Measurements from ENCODE around the gene C1QTNF9B. TPM values are rescaled to one million over a fixed set of nuclear protein-coding genes. Genes with fewer than 3 reads are reported as not detected.

Gene C1QTNF9B
- total RNA-seq, 2 experiments from 2014 or later, result not detected

GRCh38 chr13:23855360-23855759, 41.9 kb downstream of the C1QTNF9B start:
- ATAC-seq, result no peak
- Mint-ChIP-seq H3K27me3 (no peaks in the 10 kb centered on the region), H3K36me3 (ENCODE audit: low read depth) (peaks cover 9% of the 10 kb centered on the region), H3K4me3 (no peak overlapping the region), H3K4me1 (peaks cover under 1% of the 10 kb centered on the region), H3K27ac (no peak overlapping the region), H3K9me3 (ENCODE audit: low read depth) (no peaks in the 10 kb centered on the region)
- CTCF ChIA-PET, result no interaction called here
- no peak for DNase-seq
- POLR2A ChIA-PET, result no interaction called here
- intact Hi-C loops (cut with DNase I, micrococcal nuclease), result no loop called here

DNA sequence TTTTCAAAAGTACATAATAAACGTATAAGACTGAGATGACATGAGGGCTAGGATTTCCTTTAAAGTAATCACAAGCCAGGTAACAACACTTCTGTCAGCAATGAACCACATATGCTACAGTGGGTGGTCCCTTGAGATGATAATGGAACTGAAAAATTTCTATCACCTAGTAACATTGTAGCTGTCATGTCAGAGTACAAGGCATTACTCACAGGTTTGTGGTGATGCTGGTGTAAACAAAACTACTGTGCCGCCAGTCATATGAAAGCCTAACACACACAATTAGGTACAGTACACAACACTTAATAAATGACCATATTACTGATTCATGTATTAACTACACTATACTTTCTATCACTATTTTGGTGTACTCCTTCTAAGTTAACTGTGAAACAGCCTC, 45.0 kb downstream of the C1QTNF9B start:
- Mint-ChIP-seq H3K36me3 (ENCODE audit: low read depth) (peaks cover 7% of the 10 kb centered on the region), H3K4me3 (no peak overlapping the region), H3K27me3 (no peaks in the 10 kb centered on the region), H3K9me3 (ENCODE audit: low read depth) (no peaks in the 10 kb centered on the region), H3K4me1 (peaks cover 2% of the 10 kb centered on the region), H3K27ac (no peak overlapping the region)
- intact Hi-C loops (cut with DNase I, micrococcal nuclease), result no loop called here
- POLR2A ChIA-PET, result no interaction called here
- ATAC-seq (no peak), DNase-seq (no peak)
- CTCF ChIA-PET, result no interaction called here

- H3K27me3 Mint-ChIP-seq, result no peaks in the 10 kb centered on the region
- H3K27ac Mint-ChIP-seq, result no peak overlapping the region
- ChIA-PET CTCF (no interaction called here), POLR2A (no interaction called here)
- H3K4me1 Mint-ChIP-seq, result peaks cover 2% of the 10 kb centered on the region
- no peaks in the 10 kb centered on the region for H3K9me3 Mint-ChIP-seq (ENCODE audit: low read depth)
- H3K36me3 Mint-ChIP-seq (ENCODE audit: low read depth), result peaks cover 4% of the 10 kb centered on the region
- H3K4me3 Mint-ChIP-seq, result no peak overlapping the region
- intact Hi-C loops (cut with DNase I, micrococcal nuclease), result no loop called here
- ATAC-seq (no peak), DNase-seq (no peak)
Measured at GRCh38 chr13:23851106-23851505, 46.2 kb downstream of the C1QTNF9B start.

- Mint-ChIP-seq H3K9me3 (ENCODE audit: low read depth) (no peaks in the 10 kb centered on the region), H3K27me3 (no peaks in the 10 kb centered on the region), H3K36me3 (ENCODE audit: low read depth) (peaks cover 2% of the 10 kb centered on the region), H3K27ac (no peak overlapping the region), H3K4me1 (peaks cover 2% of the 10 kb centered on the region), H3K4me3 (no peak overlapping the region)
- DNase-seq (no peak), ATAC-seq (no peak)
- POLR2A ChIA-PET, result interaction anchor here (0.8 kb wide), 1 partner anchor 74 kb away, joined by 3 read pairs; no protein-coding TSS in a partner anchor
- CTCF ChIA-PET, result no interaction called here
- intact Hi-C loops (cut with DNase I, micrococcal nuclease), result no loop called here
Measured at GRCh38 chr13:23850134-23850533, 47.2 kb downstream of the C1QTNF9B start.

DNA sequence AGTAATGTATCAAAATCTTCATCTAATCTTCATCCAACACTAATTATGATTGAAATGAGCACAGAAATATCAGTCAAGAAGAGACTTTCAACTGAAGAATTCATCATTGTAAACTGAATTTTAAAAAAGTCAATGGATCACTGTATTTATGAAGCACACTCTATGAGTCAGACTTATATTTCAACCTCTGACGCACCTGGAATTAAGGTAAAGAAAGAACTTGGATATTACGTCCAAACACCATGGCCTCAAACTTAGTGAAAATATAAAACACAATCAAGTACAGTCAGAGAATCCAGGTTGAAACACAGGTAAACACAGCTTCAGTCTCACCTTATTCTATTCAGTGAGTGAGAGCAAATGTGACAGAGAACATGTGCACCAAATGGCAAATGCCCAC, 47.6 kb downstream of the C1QTNF9B start:
- POLR2A ChIA-PET, result interaction anchor here (0.8 kb wide), 1 partner anchor 74 kb away, joined by 3 read pairs; no protein-coding TSS in a partner anchor
- CTCF ChIA-PET, result no interaction called here
- no peak for DNase-seq
- Mint-ChIP-seq H3K36me3 (ENCODE audit: low read depth) (peaks cover 2% of the 10 kb centered on the region), H3K27me3 (no peaks in the 10 kb centered on the region), H3K27ac (no peak overlapping the region), H3K4me1 (peaks cover 2% of the 10 kb centered on the region), H3K9me3 (ENCODE audit: low read depth) (no peaks in the 10 kb centered on the region), H3K4me3 (no peak overlapping the region)
- no peak for ATAC-seq
- intact Hi-C loops (cut with DNase I, micrococcal nuclease), result no loop called here

GRCh38 chr13:23848646-23849141, 48.6 kb downstream of the C1QTNF9B start:
- no peak for DNase-seq
- Mint-ChIP-seq H3K4me1 (peaks cover 9% of the 10 kb centered on the region), H3K9me3 (ENCODE audit: low read depth) (no peaks in the 10 kb centered on the region), H3K27me3 (no peaks in the 10 kb centered on the region), H3K4me3 (no peak overlapping the region), H3K27ac (no peak overlapping the region), H3K36me3 (ENCODE audit: low read depth) (peaks cover 3% of the 10 kb centered on the region)
- intact Hi-C loops (cut with DNase I, micrococcal nuclease), result no loop called here
- ChIA-PET POLR2A (no interaction called here), CTCF (no interaction called here)
- ATAC-seq, result no peak

- H3K27ac Mint-ChIP-seq, result no peak overlapping the region
- intact Hi-C loops (cut with DNase I, micrococcal nuclease), result no loop called here
- H3K36me3 Mint-ChIP-seq (ENCODE audit: low read depth), result peaks cover 3% of the 10 kb centered on the region
- no peaks in the 10 kb centered on the region for H3K27me3 Mint-ChIP-seq
- no peaks in the 10 kb centered on the region for H3K9me3 Mint-ChIP-seq (ENCODE audit: low read depth)
- no peak overlapping the region for H3K4me3 Mint-ChIP-seq
- ChIA-PET POLR2A (no interaction called here), CTCF (interaction anchor here (1.2 kb wide), 1 partner anchor 9 kb away, joined by 4 read pairs; no protein-coding TSS in a partner anchor)
- peaks cover 11% of the 10 kb centered on the region for H3K4me1 Mint-ChIP-seq
- ATAC-seq (no peak), DNase-seq (no peak)
Measured at GRCh38 chr13:23848019-23848418, 49.3 kb downstream of the C1QTNF9B start.

DNA sequence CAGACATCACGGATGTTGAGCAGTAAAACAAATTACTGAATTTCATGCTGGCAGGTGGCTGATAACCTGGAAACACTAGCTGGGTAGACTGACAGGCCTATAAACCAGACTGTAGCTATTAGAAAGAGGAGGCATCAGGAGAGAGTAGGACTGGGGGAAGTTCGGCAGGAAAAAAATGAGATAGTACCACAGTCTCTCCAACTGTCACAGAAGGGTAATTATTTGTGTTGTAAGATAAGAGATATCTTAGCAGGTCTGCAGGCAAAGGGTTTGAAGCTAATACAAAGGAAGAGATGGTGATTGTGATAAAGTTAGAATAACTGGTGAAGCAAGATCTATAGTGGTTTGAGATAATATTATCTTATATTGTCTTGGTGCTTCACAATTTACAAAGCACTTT, 49.8 kb downstream of the C1QTNF9B start:
- no peak for DNase-seq
- H3K27me3 Mint-ChIP-seq, result no peaks in the 10 kb centered on the region
- H3K4me3 Mint-ChIP-seq, result no peak overlapping the region
- ATAC-seq, result no peak
- POLR2A ChIA-PET, result no interaction called here
- CTCF ChIA-PET, result interaction anchor here (1.2 kb wide), 1 partner anchor 9 kb away, joined by 4 read pairs; no protein-coding TSS in a partner anchor
- H3K9me3 Mint-ChIP-seq (ENCODE audit: low read depth), result no peaks in the 10 kb centered on the region
- H3K27ac Mint-ChIP-seq, result no peak overlapping the region
- intact Hi-C loops (cut with DNase I, micrococcal nuclease), result no loop called here
- H3K4me1 Mint-ChIP-seq, result peaks cover 11% of the 10 kb centered on the region
- peaks cover 4% of the 10 kb centered on the region for H3K36me3 Mint-ChIP-seq (ENCODE audit: low read depth)

- POLR2A ChIA-PET, result no interaction called here
- no peak for ATAC-seq
- H3K4me1 Mint-ChIP-seq, result peaks cover 9% of the 10 kb centered on the region
- DNase-seq, result no peak
- CTCF ChIA-PET, result interaction anchor here (0.5 to 1.4 kb wide), 4 partner anchors 10 to 167 kb away, joined by 3 to 4 read pairs (median 3); no protein-coding TSS in a partner anchor
- peaks cover 7% of the 10 kb centered on the region for H3K36me3 Mint-ChIP-seq (ENCODE audit: low read depth)
- no peak overlapping the region for H3K4me3 Mint-ChIP-seq
- no peak overlapping the region for H3K27ac Mint-ChIP-seq
- no peaks in the 10 kb centered on the region for H3K9me3 Mint-ChIP-seq (ENCODE audit: low read depth)
- intact Hi-C loops (cut with DNase I, micrococcal nuclease), result no loop called here
- H3K27me3 Mint-ChIP-seq, result no peaks in the 10 kb centered on the region
Measured at GRCh38 chr13:23845105-23845725, 52.1 kb downstream of the C1QTNF9B start.

DNA sequence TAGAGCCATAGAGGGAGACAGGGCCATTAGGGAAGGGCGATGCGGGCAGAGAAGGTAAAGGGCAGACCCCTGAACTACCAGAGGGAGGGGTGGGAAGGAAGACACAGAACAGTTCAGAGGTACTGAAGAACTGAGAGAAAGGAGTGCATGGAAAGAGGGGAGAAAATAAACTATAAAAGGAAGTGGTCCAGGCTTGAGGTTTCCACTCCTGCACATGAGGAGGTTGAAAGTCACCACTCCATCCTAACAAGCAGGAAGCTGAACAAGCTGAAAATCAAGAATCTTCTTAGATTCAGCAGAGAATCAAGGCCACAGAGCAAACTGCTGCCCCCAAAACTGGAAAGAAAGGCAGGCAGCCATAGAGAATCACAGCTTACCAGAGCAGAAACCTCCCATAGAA, 53.2 kb downstream of the C1QTNF9B start:
- no peak overlapping the region for H3K27ac Mint-ChIP-seq
- H3K27me3 Mint-ChIP-seq, result no peaks in the 10 kb centered on the region
- H3K9me3 Mint-ChIP-seq (ENCODE audit: low read depth), result no peaks in the 10 kb centered on the region
- intact Hi-C loops (cut with DNase I, micrococcal nuclease), result no loop called here
- DNase-seq, result no peak
- ChIA-PET POLR2A (no interaction called here), CTCF (interaction anchor here (1.0 kb wide), 1 partner anchor 31 kb away, joined by 3 read pairs; no protein-coding TSS in a partner anchor)
- no peak for ATAC-seq
- peaks cover 9% of the 10 kb centered on the region for H3K4me1 Mint-ChIP-seq
- no peak overlapping the region for H3K4me3 Mint-ChIP-seq
- peaks cover 10% of the 10 kb centered on the region for H3K36me3 Mint-ChIP-seq (ENCODE audit: low read depth)

DNA sequence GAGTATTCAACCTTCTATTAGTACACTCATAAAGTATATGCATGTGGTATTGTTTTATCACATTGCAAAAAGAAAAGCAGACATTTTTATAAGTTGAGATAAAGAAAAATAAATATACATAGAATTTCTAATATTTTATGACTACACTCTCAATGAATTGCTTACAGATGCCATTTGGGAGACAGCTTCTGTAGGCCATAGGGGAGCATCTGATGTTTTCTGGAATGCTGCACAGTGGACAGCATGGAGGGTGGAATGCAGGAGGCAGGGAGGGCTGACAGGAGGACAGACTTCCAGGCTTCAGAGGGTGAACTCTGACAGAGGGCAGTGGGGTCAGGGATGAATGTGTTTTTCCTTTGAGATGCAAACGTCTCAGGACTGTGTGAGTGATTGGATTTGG, 53.9 kb downstream of the C1QTNF9B start:
- no peaks in the 10 kb centered on the region for H3K9me3 Mint-ChIP-seq (ENCODE audit: low read depth)
- no peak overlapping the region for H3K4me3 Mint-ChIP-seq
- intact Hi-C loops (cut with DNase I, micrococcal nuclease), result no loop called here
- no peaks in the 10 kb centered on the region for H3K27me3 Mint-ChIP-seq
- ATAC-seq (no peak), DNase-seq (no peak)
- CTCF ChIA-PET, result interaction anchor here (0.6 kb wide), 1 partner anchor 58 kb away, joined by 3 read pairs; no protein-coding TSS in a partner anchor
- no peak overlapping the region for H3K27ac Mint-ChIP-seq
- peaks cover 9% of the 10 kb centered on the region for H3K4me1 Mint-ChIP-seq
- POLR2A ChIA-PET, result no interaction called here
- H3K36me3 Mint-ChIP-seq (ENCODE audit: low read depth), result peaks cover 10% of the 10 kb centered on the region

- no peak overlapping the region for H3K27ac Mint-ChIP-seq
- DNase-seq (no peak), ATAC-seq (no peak)
- H3K27me3 Mint-ChIP-seq, result no peaks in the 10 kb centered on the region
- POLR2A ChIA-PET, result no interaction called here
- H3K36me3 Mint-ChIP-seq (ENCODE audit: low read depth), result peaks cover 11% of the 10 kb centered on the region
- no peak overlapping the region for H3K4me3 Mint-ChIP-seq
- CTCF ChIA-PET, result no interaction called here
- intact Hi-C loops (cut with DNase I, micrococcal nuclease), result no loop called here
- H3K4me1 Mint-ChIP-seq, result peaks cover 9% of the 10 kb centered on the region
- no peaks in the 10 kb centered on the region for H3K9me3 Mint-ChIP-seq (ENCODE audit: low read depth)
Measured at GRCh38 chr13:23842406-23842805, 54.9 kb downstream of the C1QTNF9B start.

Data from activated CD4-positive, alpha-beta T cell treated with anti-CD3 and anti-CD28 coated beads for 36 hours (primary cell).